ENCODE data around the gene SERP2. TPM values are rescaled to one million over a fixed set of nuclear protein-coding genes. Genes with fewer than 3 reads are reported as not detected.

Gene SERP2
- total RNA-seq, 4 donors from 2014 or later: 3.6 to 5.7 (median 4.7) TPM; not detected in 1

DNA sequence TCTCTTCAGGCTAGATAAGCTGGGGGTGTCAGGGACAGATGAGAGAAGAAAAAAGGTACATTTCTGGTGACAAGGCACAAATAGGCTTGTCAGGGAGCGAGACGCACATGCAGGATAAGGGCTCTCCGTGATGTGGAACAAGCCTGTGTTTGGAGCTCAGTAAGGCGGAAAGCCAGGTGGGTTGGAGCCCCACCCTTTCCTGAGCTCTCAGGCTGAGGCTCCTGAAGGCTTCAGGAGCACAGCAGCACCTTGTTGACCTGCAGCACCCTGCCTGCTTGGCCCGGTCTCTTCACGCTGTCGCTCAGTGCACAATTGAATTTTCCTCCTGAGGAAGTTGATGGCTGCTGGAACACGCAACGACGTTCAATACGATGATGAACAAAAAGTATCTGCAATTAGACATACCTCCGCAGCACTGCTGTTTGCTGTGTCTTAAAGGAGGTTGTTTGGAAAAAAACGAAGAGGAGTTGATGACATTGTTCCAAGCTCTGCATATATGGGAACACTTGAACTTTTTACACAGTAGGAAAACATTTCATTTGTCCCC lies 29.3 kb downstream of the SERP2 start:
- DNase-seq: peak; percentile 76 to 82
- Histone ChIP-seq H3K4me1 (peaks cover 35 to 57% of the 10 kb centered on the region in 2 donors), H3K27ac (peak overlapping the region; percentile 49 to 77 (median 62)), H3K9me3 (no peaks in the 10 kb centered on the region), H3K36me3 (no peaks in the 10 kb centered on the region), H3K27me3 (no peaks in the 10 kb centered on the region), H3K4me3 (replicated peaks in 1 of 3) (no peak overlapping the region)
- intact Hi-C loops (cut with DNase I): no loop called here
- TF ChIP-seq, protein P1, sequence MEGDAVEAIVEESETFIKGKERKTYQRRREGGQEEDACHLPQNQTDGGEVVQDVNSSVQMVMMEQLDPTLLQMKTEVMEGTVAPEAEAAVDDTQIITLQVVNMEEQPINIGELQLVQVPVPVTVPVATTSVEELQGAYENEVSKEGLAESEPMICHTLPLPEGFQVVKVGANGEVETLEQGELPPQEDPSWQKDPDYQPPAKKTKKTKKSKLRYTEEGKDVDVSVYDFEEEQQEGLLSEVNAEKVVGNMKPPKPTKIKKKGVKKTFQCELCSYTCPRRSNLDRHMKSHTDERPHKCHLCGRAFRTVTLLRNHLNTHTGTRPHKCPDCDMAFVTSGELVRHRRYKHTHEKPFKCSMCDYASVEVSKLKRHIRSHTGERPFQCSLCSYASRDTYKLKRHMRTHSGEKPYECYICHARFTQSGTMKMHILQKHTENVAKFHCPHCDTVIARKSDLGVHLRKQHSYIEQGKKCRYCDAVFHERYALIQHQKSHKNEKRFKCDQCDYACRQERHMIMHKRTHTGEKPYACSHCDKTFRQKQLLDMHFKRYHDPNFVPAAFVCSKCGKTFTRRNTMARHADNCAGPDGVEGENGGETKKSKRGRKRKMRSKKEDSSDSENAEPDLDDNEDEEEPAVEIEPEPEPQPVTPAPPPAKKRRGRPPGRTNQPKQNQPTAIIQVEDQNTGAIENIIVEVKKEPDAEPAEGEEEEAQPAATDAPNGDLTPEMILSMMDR (IDR thresholded peaks at IDR 0.05): no peak
- TF ChIP-seq POLR2A (IDR thresholded peaks at IDR 0.05): peak in 1 of 2 donors; percentile 37
- WGBS, 2 donors: 45 to 53% methylated on average over 13 of the region's 13 CpGs

DNA sequence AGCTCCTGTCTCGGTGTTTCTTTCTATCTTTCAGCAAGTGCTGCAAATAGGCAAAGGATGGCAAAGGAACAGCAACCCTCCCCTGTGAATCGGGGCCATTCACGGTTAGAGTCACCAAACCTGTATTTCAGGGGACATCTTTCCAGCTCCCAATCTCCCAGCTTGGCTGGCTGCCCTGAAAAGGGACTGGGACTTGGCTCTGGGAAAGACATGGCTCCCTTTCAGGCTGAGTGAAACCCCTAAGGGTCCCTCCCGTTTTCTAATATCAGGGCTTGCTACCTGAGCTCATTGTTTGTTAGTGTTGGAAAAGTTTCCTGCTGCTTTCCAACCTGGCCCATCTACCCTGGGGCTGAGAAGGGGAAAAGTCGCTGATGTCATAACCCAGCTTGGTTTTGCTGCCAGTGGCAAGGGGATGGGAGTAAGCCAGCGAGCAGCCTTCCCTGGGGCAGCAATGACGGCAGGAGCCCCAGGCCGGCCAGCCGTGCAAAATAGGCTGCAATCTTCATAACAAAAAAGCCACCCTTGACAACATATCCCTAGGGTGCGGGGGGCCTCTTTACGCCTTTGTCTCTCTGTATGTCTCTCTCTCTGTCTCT lies 29.9 kb downstream of the SERP2 start:
- peak; percentile 73 to 83 for DNase-seq

DNA sequence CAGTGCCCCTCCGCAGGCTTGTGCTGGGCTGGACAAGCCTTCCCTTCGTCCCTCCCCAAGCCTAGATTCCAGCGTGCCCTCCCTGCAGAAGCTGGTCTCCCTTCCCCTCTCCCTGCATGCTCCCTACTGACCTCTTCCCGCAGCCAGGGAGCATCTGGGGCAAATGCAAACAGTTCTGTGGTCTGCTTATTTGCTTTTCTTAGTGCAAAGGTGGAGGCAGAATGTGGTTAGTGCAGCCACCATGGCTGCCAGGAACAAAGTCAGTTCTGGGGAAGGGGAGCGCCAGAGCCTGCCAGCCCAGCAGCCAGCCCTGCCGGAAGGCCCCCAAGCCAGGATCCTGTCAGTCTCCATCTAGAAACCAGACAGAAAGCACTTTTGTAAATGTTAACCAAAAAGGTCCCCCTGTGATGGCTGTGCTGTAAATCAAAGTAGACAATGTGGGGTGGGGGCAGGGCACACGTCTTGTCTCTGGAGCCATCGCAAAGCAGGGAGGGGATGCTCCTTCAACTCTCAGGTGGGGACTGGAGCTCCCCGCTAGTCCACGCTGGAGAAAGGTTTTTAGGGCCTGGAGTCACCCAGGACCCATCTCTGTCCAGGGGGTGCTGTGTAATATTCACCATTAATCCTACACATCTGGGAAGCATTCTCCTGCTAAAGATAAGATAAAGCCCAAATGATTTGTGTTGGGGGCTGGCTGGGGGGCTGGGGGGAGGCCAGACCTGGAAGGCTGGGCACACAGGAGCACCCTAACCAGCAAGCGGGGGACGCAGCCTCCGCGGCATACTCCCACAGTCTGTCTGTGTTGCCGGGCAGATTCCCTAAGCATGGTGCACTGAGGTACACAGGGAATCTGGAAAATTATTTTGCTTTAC lies 30.9 kb downstream of the SERP2 start:
- Histone ChIP-seq H3K9me3 (no peaks in the 10 kb centered on the region), H3K4me3 (replicated peaks in 1 of 3) (no peak overlapping the region), H3K4me1 (peaks cover 35 to 50% of the 10 kb centered on the region in 2 donors), H3K27ac (peak overlapping the region; percentile 46 to 77 (median 62)), H3K36me3 (no peaks in the 10 kb centered on the region), H3K27me3 (no peaks in the 10 kb centered on the region)
- TF ChIP-seq, protein P1 (IDR thresholded peaks at IDR 0.05): no peak
- peak in 1 of 2 donors; percentile 30 for TF ChIP-seq POLR2A (IDR thresholded peaks at IDR 0.05)
- peak; percentile 28 to 35 for DNase-seq
- intact Hi-C loops (cut with DNase I): no loop called here
- WGBS, 2 donors: 69 to 71% methylated on average over 14 of the region's 15 CpGs

More for the DNA sequence above, 29.9 kb downstream of the SERP2 start:
- Histone ChIP-seq H3K4me1 (peaks cover 35 to 56% of the 10 kb centered on the region in 2 donors), H3K27me3 (no peaks in the 10 kb centered on the region), H3K9me3 (no peaks in the 10 kb centered on the region), H3K4me3 (replicated peaks in 1 of 3) (no peak overlapping the region), H3K27ac (peak overlapping the region; percentile 46 to 77 (median 62)), H3K36me3 (no peaks in the 10 kb centered on the region)
- no peak for TF ChIP-seq POLR2A (IDR thresholded peaks at IDR 0.05)
- TF ChIP-seq, protein P1 (IDR thresholded peaks at IDR 0.05): no peak
- intact Hi-C loops (cut with DNase I): no loop called here
- 42 to 44% methylated on average over 11 of the region's 11 CpGs for WGBS, 2 donors

DNA sequence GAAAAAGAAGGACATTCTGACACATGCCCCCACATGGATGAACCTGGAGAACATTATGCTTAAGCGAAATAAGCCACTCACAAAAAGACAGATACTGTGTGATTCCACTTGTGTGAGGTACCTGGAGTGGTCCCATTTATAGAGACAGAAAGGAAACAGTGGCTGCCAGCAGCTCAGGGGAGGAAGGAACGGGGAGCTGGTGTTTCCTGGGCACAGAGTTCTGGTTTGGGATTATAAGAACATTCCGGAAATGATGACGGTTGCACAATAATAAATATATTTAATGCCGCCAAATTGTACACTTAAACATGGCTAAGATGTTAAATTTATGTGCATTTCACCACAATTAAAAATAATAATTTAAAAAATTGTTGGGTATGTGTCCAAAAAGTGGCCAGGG lies 33.0 kb downstream of the SERP2 start:
- Histone ChIP-seq H3K9me3 (no peaks in the 10 kb centered on the region), H3K27ac (peak overlapping the region in 1 of 3 donors; percentile 4), H3K4me1 (peaks cover 29 to 41% of the 10 kb centered on the region in 2 donors), H3K27me3 (no peaks in the 10 kb centered on the region), H3K4me3 (replicated peaks in 1 of 3) (no peak overlapping the region), H3K36me3 (no peaks in the 10 kb centered on the region)
- no peak for TF ChIP-seq POLR2A (IDR thresholded peaks at IDR 0.05)
- TF ChIP-seq, protein P1 (IDR thresholded peaks at IDR 0.05): no peak
- intact Hi-C loops (cut with DNase I): no loop called here
- WGBS, 2 donors: 79 to 84% methylated on average over 5 of the region's 5 CpGs
- DNase-seq: no peak

Data from thyroid gland (tissue), 4 donors.